MM.1S (cell line): Measurements from ENCODE around the gene ZNF329.

Experiments
- DNase-seq: peaks from one replicate; pipeline ENCODE4 v3.0.0-alpha.2; 2015
- H2AFZ ChIP-seq: fragments of 300-600 bp; sonication (generic); 2 replicates; pipeline ENCODE4 v1.6.0; 2016; ENCODE audit warnings: antibody characterized with exemption, low read length
- H3F3A ChIP-seq: fragments of 300-600 bp; sonication (generic); 2 replicates; pipeline ENCODE4 v1.6.1; 2016; ENCODE audit warnings: mild to moderate bottlenecking, antibody characterized with exemption, low read length, moderate library complexity, mixed read lengths; ENCODE audit not compliant: insufficient read depth
- H3K27ac ChIP-seq: fragments of 300-600 bp; sonication (generic); 2 replicates; pipeline ENCODE4 v1.5.1; 2016; ENCODE audit warnings: mild to moderate bottlenecking, low read length
- H3K27me3 ChIP-seq: fragments of 300-600 bp; sonication (generic); replicated peaks from 2 replicates; pipeline ENCODE4 v1.6.0; 2016; ENCODE audit warnings: low read length; ENCODE audit not compliant: insufficient read depth
- H3K36me3 ChIP-seq: fragments of 300-600 bp; sonication (generic); replicated peaks from 2 replicates; pipeline ENCODE4 v1.6.1; 2016; ENCODE audit warnings: mild to moderate bottlenecking, low read length, mixed read lengths; ENCODE audit not compliant: insufficient read depth
- H3K4me1 ChIP-seq: fragments of 300-600 bp; sonication (generic); 2 replicates; pipeline ENCODE4 v1.6.1; 2016; ENCODE audit warnings: low read length, mixed read lengths
- H3K4me2 ChIP-seq: fragments of 300-600 bp; sonication (generic); 2 replicates; pipeline ENCODE4 v1.6.0; 2016; ENCODE audit warnings: low read depth, low read length
- H3K4me3 ChIP-seq: fragments of 300-600 bp; sonication (generic); 2 replicates; pipeline ENCODE4 v1.5.1; 2016; ENCODE audit warnings: low read length, mixed read lengths
- H3K79me2 ChIP-seq: fragments of 300-600 bp; sonication (generic); 2 replicates; pipeline ENCODE4 v1.6.1; 2016; ENCODE audit warnings: mixed run types, low read length, mixed read lengths
- H3K9ac ChIP-seq: fragments of 300-600 bp; sonication (generic); 2 replicates; pipeline ENCODE4 v1.6.1; 2016; ENCODE audit warnings: low read length, mixed read lengths
- H3K9me2 ChIP-seq: fragments of 300-600 bp; sonication (generic); replicated peaks from 2 replicates; pipeline ENCODE4 v1.6.1; 2016; ENCODE audit warnings: mild to moderate bottlenecking, low read length, mixed read lengths; ENCODE audit not compliant: insufficient read depth
- H3K9me3 ChIP-seq: fragments of 300-600 bp; sonication (generic); replicated peaks from 2 replicates; pipeline ENCODE4 v1.6.1; 2016; ENCODE audit warnings: mild to moderate bottlenecking, low read length, mixed read lengths; ENCODE audit not compliant: insufficient read depth
- H4K20me1 ChIP-seq: fragments of 300-600 bp; sonication (generic); 2 replicates; pipeline ENCODE4 v1.6.1; 2016; ENCODE audit warnings: mild to moderate bottlenecking, low read length, moderate library complexity, mixed read lengths; ENCODE audit not compliant: insufficient read depth
- CTCF ChIP-seq: fragments of 300-600 bp; sonication (generic); IDR thresholded peaks from 2 replicates; pipeline ENCODE4 v1.5.1; 2016; ENCODE audit warnings: antibody characterized with exemption, low read length, mixed read lengths
- EZH2 ChIP-seq: fragments of 300-600 bp; sonication (generic); optimal IDR thresholded peaks from 2 replicates; pipeline ENCODE3; 2017; ENCODE audit warnings: low read depth, mild to moderate bottlenecking, antibody characterized with exemption, low read length, mixed read lengths
- EZH2phosphoT487 ChIP-seq: fragments of 300-600 bp; sonication (generic); IDR thresholded peaks from 2 replicates; pipeline ENCODE4 v1.6.1; 2018; ENCODE audit warnings: antibody characterized with exemption, low read length

Gene ZNF329

GRCh38 chr19:58091251-58091995, 59.2 kb downstream of the ZNF329 start:
- H3K27me3 ChIP-seq = no peaks in the 10 kb centered on the region
- DNase-seq = no peak
- H2AFZ ChIP-seq = no peak overlapping the region
- no peak overlapping the region for H3K9ac ChIP-seq
- H3K27ac ChIP-seq = no peak overlapping the region
- H3K36me3 ChIP-seq = no peaks in the 10 kb centered on the region
- H3K9me2 ChIP-seq = no peaks in the 10 kb centered on the region
- TF ChIP-seq EZH2 (no peak), EZH2phosphoT487 (no peak), CTCF (no peak)
- H3K4me3 ChIP-seq = no peak overlapping the region
- no peaks in the 10 kb centered on the region for H3K79me2 ChIP-seq
- no peak overlapping the region for H3K4me2 ChIP-seq
- no peaks in the 10 kb centered on the region for H4K20me1 ChIP-seq
- no peaks in the 10 kb centered on the region for H3K9me3 ChIP-seq
- no peaks in the 10 kb centered on the region for H3K4me1 ChIP-seq
- H3F3A ChIP-seq = no peaks in the 10 kb centered on the region

DNA sequence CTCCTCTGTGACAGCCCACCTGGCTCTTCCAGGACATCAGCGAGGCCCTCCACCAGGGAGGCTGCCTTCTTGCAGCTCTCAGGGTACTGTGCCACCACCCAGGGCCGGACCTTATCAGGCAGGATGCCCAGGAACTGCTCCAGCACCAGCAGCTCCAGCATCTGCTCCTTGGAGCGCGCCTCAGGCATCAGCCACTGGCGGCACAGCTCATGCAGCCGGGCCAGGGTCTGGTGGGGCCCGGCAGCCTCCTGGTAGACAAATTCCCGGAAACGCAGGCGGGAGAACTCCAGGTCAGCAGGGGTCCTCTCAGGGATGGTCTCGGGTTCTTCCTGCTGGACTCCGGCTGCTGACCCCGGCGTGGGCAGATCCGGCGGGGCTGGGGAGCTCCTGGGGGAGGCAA, 60.7 kb downstream of the ZNF329 start:
- no peaks in the 10 kb centered on the region for H3F3A ChIP-seq
- no peak for DNase-seq
- H3K4me2 ChIP-seq = no peak overlapping the region
- H3K9me2 ChIP-seq = no peaks in the 10 kb centered on the region
- no peak overlapping the region for H2AFZ ChIP-seq
- H3K27me3 ChIP-seq = no peaks in the 10 kb centered on the region
- H3K9me3 ChIP-seq = no peaks in the 10 kb centered on the region
- H3K79me2 ChIP-seq = no peaks in the 10 kb centered on the region
- H4K20me1 ChIP-seq = no peaks in the 10 kb centered on the region
- no peaks in the 10 kb centered on the region for H3K4me1 ChIP-seq
- H3K4me3 ChIP-seq = no peak overlapping the region
- H3K36me3 ChIP-seq = no peaks in the 10 kb centered on the region
- H3K27ac ChIP-seq = no peak overlapping the region
- H3K9ac ChIP-seq = no peak overlapping the region
- TF ChIP-seq CTCF = no peak
- no peak for TF ChIP-seq EZH2phosphoT487

DNA sequence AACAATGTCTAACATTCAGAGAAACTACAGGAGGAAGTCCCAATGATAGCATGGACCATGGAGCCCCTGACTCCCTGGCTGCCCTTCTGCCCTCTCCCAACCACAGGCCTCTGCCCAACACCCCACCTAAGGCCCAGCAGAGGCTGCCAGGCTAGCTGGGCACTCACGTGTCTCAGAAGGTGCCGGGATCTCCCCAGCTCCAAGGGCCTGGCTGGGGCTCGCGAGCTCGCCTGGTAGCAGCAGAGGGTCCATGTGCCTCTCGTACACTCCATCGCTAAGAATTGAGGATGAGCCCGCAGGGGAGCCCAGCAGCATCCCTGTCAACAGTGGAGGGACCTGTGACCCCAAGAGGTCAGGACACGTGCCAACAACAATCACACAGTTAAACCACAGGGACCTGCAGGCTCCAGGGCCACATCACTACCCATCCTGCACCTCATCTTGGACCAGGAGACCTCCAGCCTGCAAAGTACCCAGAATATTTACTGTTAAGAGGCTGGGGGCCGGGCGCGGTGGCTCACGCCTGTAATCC, 62.0 kb downstream of the ZNF329 start:
- Histone ChIP-seq H3K4me1 (no peaks in the 10 kb centered on the region), H3K9me2 (no peaks in the 10 kb centered on the region), H2AFZ (no peak overlapping the region), H3K79me2 (no peaks in the 10 kb centered on the region), H3F3A (no peaks in the 10 kb centered on the region), H3K9ac (no peak overlapping the region), H3K4me3 (no peak overlapping the region), H3K36me3 (no peaks in the 10 kb centered on the region), H3K27ac (no peak overlapping the region), H3K27me3 (no peaks in the 10 kb centered on the region), H3K4me2 (no peak overlapping the region), H3K9me3 (no peaks in the 10 kb centered on the region), H4K20me1 (no peaks in the 10 kb centered on the region)
- TF ChIP-seq EZH2 = no peak
- no peak for TF ChIP-seq CTCF
- TF ChIP-seq EZH2phosphoT487 = no peak
- no peak for DNase-seq
